ENCODE data around the gene VSNL1.
"Not testable (repeated sequence)": the region's sequence is repeated elsewhere in the genome, so short reads cannot be mapped to it uniquely, and the experiment has no call there.

The VSNL1 gene

DNA sequence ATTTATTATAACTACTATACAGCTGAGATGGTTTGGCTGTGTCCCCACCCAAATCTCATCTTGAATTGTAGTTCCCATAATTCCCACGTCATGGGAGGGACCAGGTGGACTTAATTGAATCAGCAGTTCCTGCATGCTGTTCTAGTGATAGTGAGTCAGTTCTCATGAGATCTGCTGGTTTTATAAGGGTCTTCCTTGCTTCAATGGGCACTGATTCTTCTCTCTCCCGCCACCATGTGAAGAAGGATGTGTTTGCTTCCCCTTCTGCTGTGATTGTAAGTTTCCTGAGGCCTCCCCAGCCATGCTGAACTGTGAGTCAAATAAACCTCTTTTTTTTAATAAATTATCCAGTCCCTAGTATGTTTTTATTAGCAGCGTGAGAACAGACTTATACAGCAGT lies 25.2 kb downstream of the VSNL1 start:
- H3K9me3 ChIP-seq (ENCODE audit: insufficient read depth, low read depth, low read length); H3K36me3 ChIP-seq (ENCODE audit: insufficient read depth, low read length); H3K27ac ChIP-seq (ENCODE audit: low read depth, low read length); H3K4me1 ChIP-seq (ENCODE audit: insufficient read depth, low read length); H3K27me3 ChIP-seq (ENCODE audit: insufficient read depth, low read length); H3K4me3 ChIP-seq (ENCODE audit: low read length); H3K9ac ChIP-seq (ENCODE audit: low read depth, low read length): not testable (repeated sequence)
- WGBS = 98% methylated on average over 2 of the region's 3 CpGs

DNA sequence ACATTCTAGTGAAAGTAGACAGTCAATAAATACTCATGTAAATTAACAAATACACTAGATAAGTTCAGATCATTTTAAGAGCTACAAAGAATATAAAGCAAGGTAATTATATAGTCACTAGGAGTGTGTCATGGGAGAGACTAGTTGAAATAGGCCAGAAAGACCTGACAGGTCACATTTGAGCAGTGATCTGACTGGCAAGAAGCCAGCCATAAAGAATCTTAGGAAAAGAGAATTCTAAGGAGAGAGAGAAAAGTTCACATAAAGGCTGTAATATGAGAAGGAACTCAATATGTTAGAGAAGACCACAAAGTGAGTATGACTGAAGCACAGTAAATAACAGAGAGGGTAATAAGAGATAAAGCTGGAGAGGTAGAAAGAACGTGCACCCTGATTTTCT lies 31.2 kb downstream of the VSNL1 start:
- Histone ChIP-seq H3K27me3 (ENCODE audit: insufficient read depth, low read length) (no peaks in the 10 kb centered on the region), H3K9me3 (ENCODE audit: insufficient read depth, low read depth, low read length) (no peaks in the 10 kb centered on the region), H3K36me3 (ENCODE audit: insufficient read depth, low read length) (peaks cover 6% of the 10 kb centered on the region), H3K4me3 (ENCODE audit: low read length) (no peak overlapping the region), H3K9ac (ENCODE audit: low read depth, low read length) (no peak overlapping the region), H3K27ac (ENCODE audit: low read depth, low read length) (no peak overlapping the region), H3K4me1 (ENCODE audit: insufficient read depth, low read length) (peaks cover 15% of the 10 kb centered on the region)
- 93% methylated on average over 1 of the region's 1 CpG for WGBS

DNA sequence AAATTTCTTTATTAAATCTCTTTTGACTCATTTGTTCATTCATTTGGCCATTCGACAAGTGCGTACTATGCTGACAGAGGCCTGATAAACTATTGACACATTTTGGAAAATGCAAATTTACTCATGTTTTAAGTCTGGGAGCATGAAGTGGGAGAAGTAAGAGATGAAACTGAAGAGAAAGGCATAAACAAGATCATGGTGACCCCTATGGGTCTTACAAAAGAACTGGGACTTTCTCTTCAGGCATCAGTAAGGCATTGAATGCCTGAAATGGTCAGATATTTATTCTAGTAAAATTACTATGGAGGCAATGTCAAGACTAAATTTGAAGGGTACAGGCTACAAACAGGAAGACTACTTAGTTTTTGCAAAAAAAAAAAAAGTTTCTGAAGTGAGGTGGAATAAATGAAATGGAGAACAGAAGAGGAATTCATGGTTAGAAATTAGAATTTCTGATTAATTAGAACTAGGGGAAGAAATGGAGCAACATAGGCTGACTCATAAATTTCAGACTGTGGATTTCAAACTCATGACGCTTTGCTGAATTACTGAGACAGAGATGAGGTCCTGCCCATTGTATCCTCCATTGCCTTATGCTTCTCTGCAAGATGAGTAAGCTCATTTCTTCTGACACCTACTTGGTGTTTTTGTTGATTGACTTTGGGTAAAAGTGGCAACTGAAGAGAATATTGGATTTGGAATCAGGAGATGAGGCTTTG lies 32.7 kb downstream of the VSNL1 start:
- no peak overlapping the region for H3K4me3 ChIP-seq (ENCODE audit: low read length)
- H3K9me3 ChIP-seq (ENCODE audit: insufficient read depth, low read depth, low read length) = no peaks in the 10 kb centered on the region
- H3K36me3 ChIP-seq (ENCODE audit: insufficient read depth, low read length) = peaks cover 3% of the 10 kb centered on the region
- WGBS = 95% methylated on average over 3 of the region's 3 CpGs
- H3K27ac ChIP-seq (ENCODE audit: low read depth, low read length) = no peak overlapping the region
- peaks cover 20% of the 10 kb centered on the region for H3K4me1 ChIP-seq (ENCODE audit: insufficient read depth, low read length)
- H3K27me3 ChIP-seq (ENCODE audit: insufficient read depth, low read length) = no peaks in the 10 kb centered on the region
- no peak overlapping the region for H3K9ac ChIP-seq (ENCODE audit: low read depth, low read length)

DNA sequence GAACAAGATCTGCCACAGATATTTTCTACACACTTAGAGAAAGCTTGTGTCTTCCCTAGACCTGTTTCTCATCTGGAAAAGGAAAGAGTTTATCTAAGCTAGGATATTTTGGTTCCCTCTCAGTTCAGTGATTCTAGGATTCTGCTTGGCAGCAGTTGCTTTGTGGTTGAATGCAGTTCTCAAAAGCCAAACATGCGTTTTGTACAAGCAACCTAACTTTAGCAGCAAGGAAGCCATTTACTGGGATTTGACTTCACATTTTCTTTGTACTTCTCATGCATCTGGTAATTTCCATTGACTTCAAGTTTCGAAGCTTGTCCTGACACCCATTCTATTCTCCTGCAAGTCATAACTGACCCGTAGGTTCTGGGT lies 33.3 kb downstream of the VSNL1 start:
- 92% methylated on average over 3 of the region's 3 CpGs for WGBS
- Histone ChIP-seq H3K27ac (ENCODE audit: low read depth, low read length) (no peak overlapping the region), H3K9me3 (ENCODE audit: insufficient read depth, low read depth, low read length) (no peaks in the 10 kb centered on the region), H3K9ac (ENCODE audit: low read depth, low read length) (no peak overlapping the region), H3K4me1 (ENCODE audit: insufficient read depth, low read length) (peaks cover 22% of the 10 kb centered on the region), H3K36me3 (ENCODE audit: insufficient read depth, low read length) (no peaks in the 10 kb centered on the region; the same call in 1 of the 2 replicates), H3K27me3 (ENCODE audit: insufficient read depth, low read length) (no peaks in the 10 kb centered on the region), H3K4me3 (ENCODE audit: low read length) (no peak overlapping the region)

DNA sequence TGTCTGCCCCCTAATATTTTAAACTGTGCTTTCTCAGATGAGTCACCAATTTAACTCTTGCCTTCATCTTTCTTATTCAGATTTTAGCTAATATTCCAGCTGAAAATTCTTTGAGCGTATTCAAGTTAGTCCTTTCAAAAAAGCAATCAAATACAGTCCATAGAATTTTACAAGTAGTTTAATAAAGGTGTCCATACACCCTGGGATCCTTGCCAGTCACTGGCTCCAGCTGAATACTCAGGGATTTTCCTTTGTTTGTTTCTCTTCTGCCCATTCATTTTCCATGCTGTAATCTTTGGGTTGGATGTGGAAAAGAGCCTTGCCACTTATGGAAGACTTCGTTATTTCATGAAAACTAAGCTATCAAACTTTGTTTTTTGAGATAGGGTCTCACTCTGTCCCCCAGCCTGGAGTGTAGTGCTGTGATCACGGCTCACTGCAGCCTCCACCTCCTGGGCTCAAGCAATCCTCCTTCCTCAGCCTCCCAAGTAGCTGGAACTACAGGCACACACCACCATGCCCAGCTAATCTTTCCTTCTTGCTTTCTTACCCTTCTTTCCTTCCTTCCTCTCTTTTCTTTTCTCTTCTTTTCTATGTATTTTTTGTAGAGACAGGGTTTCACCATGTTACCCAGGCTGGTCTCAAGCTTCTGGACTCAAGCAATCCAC lies 34.0 kb downstream of the VSNL1 start:
- no peaks in the 10 kb centered on the region for H3K36me3 ChIP-seq (ENCODE audit: insufficient read depth, low read length)
- no peaks in the 10 kb centered on the region for H3K27me3 ChIP-seq (ENCODE audit: insufficient read depth, low read length)
- no peak overlapping the region for H3K27ac ChIP-seq (ENCODE audit: low read depth, low read length)
- WGBS = 84% methylated on average over 3 of the region's 3 CpGs
- H3K4me1 ChIP-seq (ENCODE audit: insufficient read depth, low read length) = peaks cover 25% of the 10 kb centered on the region
- H3K4me3 ChIP-seq (ENCODE audit: low read length) = no peak overlapping the region
- no peaks in the 10 kb centered on the region for H3K9me3 ChIP-seq (ENCODE audit: insufficient read depth, low read depth, low read length)
- H3K9ac ChIP-seq (ENCODE audit: low read depth, low read length) = no peak overlapping the region

DNA sequence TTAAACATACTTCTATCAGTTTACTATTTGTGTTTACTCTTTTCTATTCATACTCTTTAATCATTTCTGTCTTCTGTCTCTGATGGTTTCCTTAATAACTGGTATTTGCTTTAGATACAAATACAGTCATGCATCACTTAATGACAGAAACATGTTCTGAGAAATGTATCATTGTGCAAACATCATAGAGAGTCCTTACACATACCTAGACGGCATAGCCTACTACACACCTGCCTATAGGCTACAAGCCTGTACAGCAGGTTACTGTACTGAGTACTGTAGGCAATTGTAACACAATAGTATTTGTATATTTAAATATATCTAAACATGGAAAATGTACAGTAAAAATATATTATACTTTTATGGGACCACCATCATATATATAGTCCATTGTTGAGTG lies 36.3 kb downstream of the VSNL1 start:
- Histone ChIP-seq H3K4me3 (ENCODE audit: low read length) (no peak overlapping the region), H3K36me3 (ENCODE audit: insufficient read depth, low read length) (no peaks in the 10 kb centered on the region), H3K9ac (ENCODE audit: low read depth, low read length) (no peak overlapping the region), H3K27me3 (ENCODE audit: insufficient read depth, low read length) (no peaks in the 10 kb centered on the region), H3K4me1 (ENCODE audit: insufficient read depth, low read length) (peaks cover 32% of the 10 kb centered on the region), H3K9me3 (ENCODE audit: insufficient read depth, low read depth, low read length) (no peaks in the 10 kb centered on the region), H3K27ac (ENCODE audit: low read depth, low read length) (no peak overlapping the region)
- WGBS = 85% methylated on average over 1 of the region's 1 CpG

DNA sequence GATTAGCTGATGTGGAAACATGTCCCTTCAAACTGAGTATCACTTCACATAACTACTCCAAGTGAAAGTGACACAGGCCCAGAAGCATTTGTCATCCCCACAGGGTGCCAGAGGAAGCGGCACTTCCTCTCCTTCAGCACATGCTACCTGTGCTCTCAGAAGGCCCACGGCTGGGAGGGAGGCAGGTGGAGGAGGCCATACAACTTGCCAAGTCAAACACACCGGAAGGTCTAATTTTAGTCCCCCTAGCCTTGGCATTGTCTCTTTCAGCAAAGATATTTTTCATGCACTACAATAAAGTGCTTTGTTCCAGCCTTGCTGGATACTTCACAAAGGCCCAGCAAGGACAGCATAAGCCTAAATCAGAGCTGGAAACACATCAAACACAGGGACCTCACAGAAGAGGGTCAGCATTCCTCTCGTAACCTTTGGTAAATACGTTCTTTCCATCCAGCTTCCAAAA lies 38.0 kb downstream of the VSNL1 start:
- Histone ChIP-seq H3K4me1 (ENCODE audit: insufficient read depth, low read length) (peaks cover 19% of the 10 kb centered on the region), H3K27ac (ENCODE audit: low read depth, low read length) (no peak overlapping the region)
- WGBS = 78% methylated on average over 5 of the region's 5 CpGs

DNA sequence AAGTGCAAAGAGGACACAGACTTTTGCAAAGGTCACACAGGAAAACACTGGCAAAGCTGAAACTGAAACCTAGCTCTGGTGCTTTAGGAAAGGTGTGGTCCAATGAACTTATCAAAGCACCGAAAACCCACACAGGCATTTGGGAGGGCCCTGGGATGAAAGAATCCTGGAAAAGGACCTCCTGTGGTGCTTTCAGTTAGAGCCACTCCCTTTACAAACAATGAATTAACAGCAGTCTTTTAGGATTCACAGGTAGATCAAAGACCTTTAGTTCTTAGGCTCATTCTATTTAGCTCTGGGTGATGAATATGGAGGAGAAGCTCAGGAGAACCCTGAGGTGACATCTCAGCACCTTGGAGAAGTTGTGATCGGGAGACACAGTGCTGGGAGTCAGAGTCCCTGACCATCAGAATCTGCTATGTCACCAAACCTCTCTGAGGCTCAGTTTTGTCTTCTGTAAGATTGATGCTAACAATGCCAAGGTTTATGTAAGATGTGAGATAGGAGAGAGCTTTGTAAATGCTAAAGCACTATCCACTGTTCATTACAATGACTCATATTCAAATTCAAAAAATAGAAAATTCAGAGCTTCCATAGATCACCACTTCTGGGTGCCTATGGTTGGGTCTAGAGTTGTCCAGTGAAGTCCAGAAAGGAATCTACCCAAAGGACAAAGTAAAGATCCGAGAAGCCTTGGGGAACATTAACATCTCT lies 39.3 kb downstream of the VSNL1 start:
- WGBS = 53% methylated on average over 3 of the region's 3 CpGs
- peaks cover 19% of the 10 kb centered on the region for H3K4me1 ChIP-seq (ENCODE audit: insufficient read depth, low read length)
- no peak overlapping the region for H3K4me3 ChIP-seq (ENCODE audit: low read length)

More for the DNA sequence above, 38.0 kb downstream of the VSNL1 start:
- no peak overlapping the region for H3K4me3 ChIP-seq (ENCODE audit: low read length)
- H3K9ac ChIP-seq (ENCODE audit: low read depth, low read length) = no peak overlapping the region
- no peaks in the 10 kb centered on the region for H3K27me3 ChIP-seq (ENCODE audit: insufficient read depth, low read length)
- H3K36me3 ChIP-seq (ENCODE audit: insufficient read depth, low read length) = no peaks in the 10 kb centered on the region
- no peaks in the 10 kb centered on the region for H3K9me3 ChIP-seq (ENCODE audit: insufficient read depth, low read depth, low read length)

DNA sequence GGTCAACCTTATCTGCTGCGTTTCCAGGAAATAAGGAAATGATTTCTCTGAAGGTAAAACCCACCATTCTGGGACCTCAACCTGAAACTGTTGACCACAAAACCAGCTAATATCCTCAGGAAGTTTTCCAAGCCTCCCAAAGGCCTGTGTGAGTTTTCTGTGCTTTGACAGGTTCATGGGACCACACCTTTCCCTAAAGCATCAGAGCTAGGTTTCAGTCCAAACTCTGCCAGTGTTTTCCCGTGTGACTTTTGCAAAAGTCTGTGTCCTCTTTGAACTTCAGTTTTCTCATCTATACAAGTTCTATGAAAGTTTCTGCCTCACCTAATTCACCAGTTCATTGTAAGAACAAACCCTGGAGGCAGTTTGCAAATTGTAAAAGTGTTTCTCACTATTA lies 39.8 kb downstream of the VSNL1 start:
- 91% methylated on average over 2 of the region's 2 CpGs for WGBS

More for the DNA sequence above, 39.3 kb downstream of the VSNL1 start:
- Histone ChIP-seq H3K9ac (ENCODE audit: low read depth, low read length) (no peak overlapping the region), H3K27me3 (ENCODE audit: insufficient read depth, low read length) (no peaks in the 10 kb centered on the region), H3K27ac (ENCODE audit: low read depth, low read length) (no peak overlapping the region), H3K9me3 (ENCODE audit: insufficient read depth, low read depth, low read length) (no peaks in the 10 kb centered on the region), H3K36me3 (ENCODE audit: insufficient read depth, low read length) (no peaks in the 10 kb centered on the region)

DNA sequence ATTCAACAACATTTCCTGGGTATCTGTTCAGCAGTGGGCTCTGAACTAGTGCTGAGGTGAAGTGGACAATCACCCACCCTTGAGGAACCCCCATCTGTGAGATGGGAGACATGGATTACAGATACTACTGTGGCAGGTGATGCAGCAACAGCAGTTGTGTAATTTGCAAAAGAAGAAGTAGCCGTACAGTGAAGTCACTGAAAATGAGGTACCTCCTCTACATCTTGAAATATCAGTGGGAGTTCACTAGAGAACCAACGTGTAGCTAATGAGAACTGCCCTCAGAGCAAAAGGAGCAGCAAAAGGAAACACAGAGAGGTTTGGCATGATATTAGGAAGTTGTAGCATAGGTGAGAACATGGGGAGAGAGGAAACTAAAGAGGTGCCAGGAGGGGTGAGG lies 41.3 kb downstream of the VSNL1 start:
- Histone ChIP-seq H3K36me3 (ENCODE audit: insufficient read depth, low read length) (no peaks in the 10 kb centered on the region), H3K9me3 (ENCODE audit: insufficient read depth, low read depth, low read length) (no peaks in the 10 kb centered on the region), H3K4me3 (ENCODE audit: low read length) (no peak overlapping the region), H3K4me1 (ENCODE audit: insufficient read depth, low read length) (peaks cover 25% of the 10 kb centered on the region), H3K27me3 (ENCODE audit: insufficient read depth, low read length) (no peaks in the 10 kb centered on the region), H3K9ac (ENCODE audit: low read depth, low read length) (no peak overlapping the region), H3K27ac (ENCODE audit: low read depth, low read length) (no peak overlapping the region)
- 89% methylated on average over 2 of the region's 2 CpGs for WGBS

More for the DNA sequence above, 39.8 kb downstream of the VSNL1 start:
- Histone ChIP-seq H3K9ac (ENCODE audit: low read depth, low read length) (no peak overlapping the region), H3K4me3 (ENCODE audit: low read length) (no peak overlapping the region), H3K27me3 (ENCODE audit: insufficient read depth, low read length) (no peaks in the 10 kb centered on the region), H3K9me3 (ENCODE audit: insufficient read depth, low read depth, low read length) (no peaks in the 10 kb centered on the region), H3K4me1 (ENCODE audit: insufficient read depth, low read length) (peaks cover 25% of the 10 kb centered on the region), H3K36me3 (ENCODE audit: insufficient read depth, low read length) (no peaks in the 10 kb centered on the region), H3K27ac (ENCODE audit: low read depth, low read length) (no peak overlapping the region)

DNA sequence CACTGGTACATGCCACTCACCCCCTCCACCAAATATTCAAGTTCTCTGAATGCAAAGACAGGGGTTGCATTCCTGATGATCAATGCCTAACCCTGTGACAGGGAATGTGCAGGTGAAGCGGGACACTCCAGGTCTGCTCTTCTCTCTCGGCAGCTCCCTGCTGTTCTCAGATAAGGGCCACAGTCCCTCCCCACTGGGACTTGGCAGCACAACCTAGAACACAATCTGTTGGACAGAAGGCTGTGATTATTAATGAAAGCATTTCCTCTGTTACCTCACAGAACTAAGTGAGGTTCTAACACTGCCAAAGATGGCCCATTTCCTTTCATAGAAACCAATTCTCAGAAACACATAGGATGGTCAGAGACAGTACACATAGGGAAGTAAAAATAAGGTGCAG lies 42.7 kb downstream of the VSNL1 start:
- H3K9ac ChIP-seq (ENCODE audit: low read depth, low read length) = no peak overlapping the region
- H3K36me3 ChIP-seq (ENCODE audit: insufficient read depth, low read length) = no peaks in the 10 kb centered on the region
- peaks cover 21% of the 10 kb centered on the region for H3K4me1 ChIP-seq (ENCODE audit: insufficient read depth, low read length)
- no peaks in the 10 kb centered on the region for H3K9me3 ChIP-seq (ENCODE audit: insufficient read depth, low read depth, low read length)
- no peak overlapping the region for H3K27ac ChIP-seq (ENCODE audit: low read depth, low read length)
- 92% methylated on average over 2 of the region's 2 CpGs for WGBS
- H3K27me3 ChIP-seq (ENCODE audit: insufficient read depth, low read length) = no peaks in the 10 kb centered on the region
- no peak overlapping the region for H3K4me3 ChIP-seq (ENCODE audit: low read length)

Data from HUES64 (cell line).